Endothelial cell of umbilical vein (primary cell): ENCODE measurements around the gene LECT2. TPM values are rescaled to one million over a fixed set of nuclear protein-coding genes. Genes with fewer than 3 reads are reported as not detected.

Source experiments
- BruUV-seq: library from RNA; stranded (reverse); fragments of 400-500 nt; replicated peaks from 2 replicates; lab custom pipeline; 2021; lab: Mats Ljungman, UMichigan
- CTCF ChIA-PET: fragments of 300-600, 350-600 bp; sonication (Branson Sonifier 250); formaldehyde crosslinking; loops from one replicate; lab custom pipeline; 2021; ENCODE audit warnings: antibody characterized with exemption, inconsistent platforms; lab: Charles Lee
- POLR2A ChIA-PET: fragments of 300-600, 350-600 bp; sonication (Branson Sonifier 250); formaldehyde crosslinking; loops from one replicate; lab custom pipeline; 2021; ENCODE audit warnings: antibody characterized with exemption, inconsistent platforms; lab: Charles Lee
- DNase-seq: peaks from one replicate; pipeline ENCODE4 v3.0.0-alpha.2; 2011; ENCODE audit warnings: low read depth, low spot score
- FAIRE-seq: peaks from 2 replicates; lab custom pipeline; 2011; peaks lifted over from hg19 to GRCh38; lab: Jason Lieb, UNC
- H2AFZ ChIP-seq: 2 replicates; pipeline ENCODE4 v1.6.0; 2012; ENCODE audit warnings: low read depth, low read length, control low read depth, inconsistent platforms
- H3K27ac ChIP-seq: 2 replicates; pipeline ENCODE4 v1.5.1; 2011; ENCODE audit warnings: low read depth, mild to moderate bottlenecking, control low read depth, low read length, moderate library complexity; ENCODE audit not compliant: insufficient read depth
- H3K27me3 ChIP-seq, 2 experiments: 2 replicates each; pipeline versions ENCODE4 v1.6.0 to v1.6.1; 2011; ENCODE audit warnings: low read length in 2 of 2, mixed read lengths in 1 of 2; ENCODE audit not compliant: control insufficient read depth in 2 of 2, insufficient read depth in 2 of 2
- H3K36me3 ChIP-seq, 2 experiments: 2 replicates in 1 of 2; 3 replicates in 1 of 2; pipeline ENCODE4 v1.5.1; 2011; ENCODE audit warnings: low read length in 2 of 2, mild to moderate bottlenecking in 1 of 2, moderate library complexity in 1 of 2; ENCODE audit not compliant: control insufficient read depth in 2 of 2, insufficient read depth in 2 of 2; ENCODE audit errors: extremely low read depth in 1 of 2
- H3K4me1 ChIP-seq: 3 replicates; pipeline ENCODE4 v1.5.1; 2011; ENCODE audit warnings: mild to moderate bottlenecking, low read length; ENCODE audit not compliant: control insufficient read depth, insufficient read depth; ENCODE audit errors: extremely low read depth
- H3K4me2 ChIP-seq: 2 replicates; pipeline ENCODE4 v1.6.1; 2011; ENCODE audit warnings: low read length, control low read depth, mixed read lengths; ENCODE audit not compliant: insufficient read depth
- H3K4me3 ChIP-seq, 3 experiments: fragments of 200-600 bp in 1 of 3; sonication (generic), shearing (Covaris generic) in 1 of 3; replicated peaks in 1 of 3; 2 replicates each; pipeline ENCODE4 v1.5.1; 2011 to 2016; ENCODE audit warnings: control low read depth in 3 of 3, low read length in 3 of 3, mild to moderate bottlenecking in 2 of 3, inconsistent platforms in 1 of 3, low read depth in 1 of 3, moderate library complexity in 1 of 3; ENCODE audit not compliant: insufficient read depth in 1 of 3
- H3K79me2 ChIP-seq: 2 replicates; pipeline ENCODE4 v1.6.0; 2012; ENCODE audit warnings: low read length, inconsistent platforms; ENCODE audit not compliant: control insufficient read depth, insufficient read depth
- H3K9ac ChIP-seq: replicated peaks from 2 replicates; pipeline ENCODE3; 2011; ENCODE audit warnings: low read length, control low read depth; ENCODE audit not compliant: insufficient read depth; ENCODE audit errors: extremely low read depth
- H3K9me1 ChIP-seq: replicated peaks from 3 replicates; pipeline ENCODE4 v1.6.0; 2011; ENCODE audit warnings: mild to moderate bottlenecking, low read length; ENCODE audit not compliant: control insufficient read depth, insufficient read depth; ENCODE audit errors: extremely low read depth
- H3K9me3 ChIP-seq: replicated peaks from 2 replicates; pipeline ENCODE4 v1.5.1; 2012; ENCODE audit warnings: low read length, inconsistent platforms; ENCODE audit not compliant: control insufficient read depth, insufficient read depth
- H4K20me1 ChIP-seq: replicated peaks from 2 replicates; pipeline ENCODE3; 2011; ENCODE audit warnings: mild to moderate bottlenecking, low read length; ENCODE audit not compliant: control insufficient read depth, insufficient read depth; ENCODE audit errors: extremely low read depth
- CTCF ChIP-seq, 2 donors: IDR thresholded peaks; 1 replicate in 1 of 2; 2 replicates in 1 of 2; pipeline ENCODE4 v1.5.1; 2011; ENCODE audit warnings: low read length in 2 of 2, mild to moderate bottlenecking in 2 of 2, moderate library complexity in 2 of 2, control low read depth in 1 of 2, inconsistent platforms in 1 of 2, low read depth in 1 of 2; ENCODE audit not compliant: insufficient read depth in 1 of 2; ENCODE audit errors: extremely low read depth in 1 of 2
- EZH2 ChIP-seq: IDR thresholded peaks from 2 replicates; pipeline ENCODE4 v1.6.1; 2012; ENCODE audit warnings: borderline replicate concordance, low read depth, mild to moderate bottlenecking, moderate library complexity, low read length, inconsistent platforms; ENCODE audit not compliant: severe bottlenecking
- FOS ChIP-seq: IDR thresholded peaks from 2 replicates; pipeline ENCODE4 v1.6.1; 2011; ENCODE audit warnings: mild to moderate bottlenecking, low read length, moderate library complexity, borderline replicate concordance; ENCODE audit not compliant: insufficient read depth
- GATA2 ChIP-seq: IDR thresholded peaks from 2 replicates; pipeline ENCODE4 v1.7.0; 2011; ENCODE audit warnings: low read depth, mild to moderate bottlenecking, moderate library complexity, mixed read lengths, low read length; ENCODE audit not compliant: insufficient read length, insufficient read depth
- JUN ChIP-seq: IDR thresholded peaks from 2 replicates; pipeline ENCODE4 v1.6.1; 2011; ENCODE audit warnings: borderline replicate concordance, low read depth; ENCODE audit not compliant: insufficient read length, insufficient read depth
- MAX ChIP-seq: IDR thresholded peaks from 2 replicates; pipeline ENCODE4 v1.6.1; 2011; ENCODE audit not compliant: insufficient read depth, insufficient read length
- MYC ChIP-seq: IDR thresholded peaks from one replicate; pipeline ENCODE4 v1.6.1; 2011; ENCODE audit warnings: mild to moderate bottlenecking, low read depth, low read length
- POLR2A ChIP-seq: IDR thresholded peaks from 2 replicates; pipeline ENCODE4 v1.6.1; 2012; ENCODE audit warnings: low read depth, mild to moderate bottlenecking, control low read depth, low read length
- POLR2AphosphoS5 ChIP-seq: IDR thresholded peaks from 2 replicates; pipeline ENCODE4 v1.6.1; 2012; ENCODE audit warnings: low read depth, mild to moderate bottlenecking, control low read depth, low read length, moderate library complexity; ENCODE audit not compliant: insufficient read depth
- dilution Hi-C: fragments of 300-500 bp; cut with MboI; formaldehyde crosslinking; loops from one replicate; pipeline ENCODE4 v1.15.0; 2019; ENCODE audit warnings: low sequenced_read_pairs; ENCODE audit not compliant: extremely low pct_ligation_motif_present
- intact Hi-C: fragments of 100-400 bp; cut with micrococcal nuclease; formaldehyde crosslinking; loops from one replicate; pipeline ENCODE4 v1.10.0; 2022
- polyA plus RNA-seq, 4 experiments: library from polyadenylated mRNA; depleted of rRNA in 3 of 4; stranded (reverse) in 3 of 4; unstranded in 1 of 4; fragments of >200 nt; gene quantifications; 2 replicates each; pipeline versions ENCODE4 v1.2.1 to v1.2.3, GENCODE V29; 2011 to 2012; ENCODE audit warnings: missing spikeins in 1 of 4
- total RNA-seq: library from RNA; stranded (reverse); gene quantifications from 2 replicates; pipeline ENCODE4 v1.2.3, GENCODE V29; 2021

The LECT2 gene
- total and polyA plus RNA-seq, 2 donors (not counting 3 experiments of a cell fraction or from before 2014, with no cell fraction given): not detected

GRCh38 chr5:135974021-135974600 is 19.3 kb upstream of the LECT2 start:
- H2AFZ ChIP-seq: no peak overlapping the region
- H3K27me3 ChIP-seq: peaks cover 22 to 30% of the 10 kb centered on the region in 2 experiments
- no peak overlapping the region for H3K4me2 ChIP-seq
- peaks cover 1% of the 10 kb centered on the region for H3K4me1 ChIP-seq
- DNase-seq: no peak
- intact Hi-C loops (no loop called here), dilution Hi-C loops (no loop called here)
- CTCF ChIA-PET: interaction anchor here (1.4 to 3.8 kb wide), 4 partner anchors 23 to 108 kb away, joined by 3 to 17 read pairs (median 10); no protein-coding TSS in a partner anchor
- FAIRE-seq: no peak
- H4K20me1 ChIP-seq: no peaks in the 10 kb centered on the region
- H3K9me1 ChIP-seq: no peaks in the 10 kb centered on the region
- TF ChIP-seq GATA2: no peak
- no peak for TF ChIP-seq MAX
- TF ChIP-seq CTCF (IDR thresholded peaks at IDR 0.05; ENCODE audit: extremely low read depth in 1 of 2, insufficient read depth in 1 of 2, low read depth in 1 of 2, low read length in 2 of 2): no peak
- no peak for TF ChIP-seq EZH2
- TF ChIP-seq FOS: no peak
- no peak for TF ChIP-seq MYC
- TF ChIP-seq POLR2A: no peak
- no peak for TF ChIP-seq JUN
- no peak for TF ChIP-seq POLR2AphosphoS5
- no peaks in the 10 kb centered on the region for H3K79me2 ChIP-seq
- H3K4me3 ChIP-seq: no peak overlapping the region
- no peaks in the 10 kb centered on the region for H3K9me3 ChIP-seq
- no peaks in the 10 kb centered on the region for H3K36me3 ChIP-seq
- POLR2A ChIA-PET: no interaction called here
- H3K27ac ChIP-seq: no peak overlapping the region
- no TSS peak for BruUV-seq
- H3K9ac ChIP-seq: no peak overlapping the region
